Measurements from ENCODE around the gene HDAC4.

HDAC4 gene

GRCh38 chr2:239203443-239204135 is 197.2 kb downstream of the HDAC4 start:
- Histone ChIP-seq H3K4me1 (ENCODE audit: control insufficient read depth, insufficient read depth, low read length, poor library complexity, severe bottlenecking) (no peaks in the 10 kb centered on the region), H3K27ac (ENCODE audit: insufficient read depth, low read length, poor library complexity, severe bottlenecking) (no peak overlapping the region), H3K4me3 (ENCODE audit: insufficient read depth, low read depth, low read length, poor library complexity, severe bottlenecking) (no peak overlapping the region), H3K36me3 (ENCODE audit: control insufficient read depth, insufficient read depth, low read length) (no peaks in the 10 kb centered on the region), H3K9me3 (ENCODE audit: control insufficient read depth, low read length) (no peaks in the 10 kb centered on the region), H3K27me3 (replicated peaks; ENCODE audit: control insufficient read depth, insufficient read depth, low read length, poor library complexity, severe bottlenecking) (no peaks in the 10 kb centered on the region)
- DNase-seq, result no peak

DNA sequence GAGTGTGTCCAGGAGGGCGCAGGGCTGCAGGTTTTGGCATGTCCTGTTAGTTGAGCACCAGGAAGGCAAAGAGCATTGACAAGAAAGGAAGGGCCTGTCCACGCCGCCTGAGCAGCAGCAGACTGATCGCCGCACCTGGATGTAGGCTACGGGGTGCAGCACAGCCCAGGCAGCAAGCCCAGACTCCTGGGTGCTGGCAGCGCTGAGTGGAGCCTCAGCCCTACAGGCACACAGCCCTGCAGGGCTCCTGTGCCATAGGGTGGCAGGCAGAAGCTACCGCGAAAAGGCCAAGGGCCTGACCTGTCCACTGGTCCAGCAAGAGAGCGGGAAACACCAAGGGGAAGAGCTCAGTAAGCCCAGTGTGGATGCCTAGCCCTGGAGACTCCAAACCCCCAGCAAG is 198.0 kb downstream of the HDAC4 start:
- Histone ChIP-seq H3K36me3 (ENCODE audit: control insufficient read depth, insufficient read depth, low read length) (peaks cover 7% of the 10 kb centered on the region), H3K9me3 (ENCODE audit: control insufficient read depth, low read length) (no peaks in the 10 kb centered on the region), H3K4me1 (ENCODE audit: control insufficient read depth, insufficient read depth, low read length, poor library complexity, severe bottlenecking) (no peaks in the 10 kb centered on the region), H3K27me3 (replicated peaks; ENCODE audit: control insufficient read depth, insufficient read depth, low read length, poor library complexity, severe bottlenecking) (no peaks in the 10 kb centered on the region), H3K4me3 (ENCODE audit: insufficient read depth, low read depth, low read length, poor library complexity, severe bottlenecking) (no peak overlapping the region), H3K27ac (ENCODE audit: insufficient read depth, low read length, poor library complexity, severe bottlenecking) (no peak overlapping the region)
- no peak for DNase-seq

DNA sequence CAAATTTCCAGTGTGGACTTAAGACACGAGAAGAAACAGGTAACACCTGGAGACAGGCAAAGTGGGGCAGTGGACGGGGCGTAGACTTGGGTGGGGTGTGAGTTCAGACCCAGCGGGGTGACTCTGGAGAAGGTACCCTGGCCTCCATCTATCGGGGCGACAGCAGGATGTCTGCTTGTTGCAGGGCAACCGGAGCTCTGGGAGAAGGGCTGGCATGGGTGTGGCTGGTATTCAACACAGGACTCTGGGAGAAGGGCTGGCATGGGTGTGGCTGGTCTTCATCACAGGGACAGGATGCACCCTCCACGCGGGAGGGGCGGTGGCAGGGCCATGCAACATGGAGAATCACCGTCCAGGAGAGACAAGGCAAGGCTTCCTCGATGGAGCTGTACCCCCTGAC is 198.5 kb downstream of the HDAC4 start:
- H3K27ac ChIP-seq (ENCODE audit: insufficient read depth, low read length, poor library complexity, severe bottlenecking), result no peak overlapping the region
- no peaks in the 10 kb centered on the region for H3K27me3 ChIP-seq (replicated peaks; ENCODE audit: control insufficient read depth, insufficient read depth, low read length, poor library complexity, severe bottlenecking)
- H3K36me3 ChIP-seq (ENCODE audit: control insufficient read depth, insufficient read depth, low read length), result peaks cover 7% of the 10 kb centered on the region
- DNase-seq, result no peak
- H3K4me3 ChIP-seq (ENCODE audit: insufficient read depth, low read depth, low read length, poor library complexity, severe bottlenecking), result no peak overlapping the region
- H3K9me3 ChIP-seq (ENCODE audit: control insufficient read depth, low read length), result no peaks in the 10 kb centered on the region
- no peaks in the 10 kb centered on the region for H3K4me1 ChIP-seq (ENCODE audit: control insufficient read depth, insufficient read depth, low read length, poor library complexity, severe bottlenecking)

GRCh38 chr2:239201884-239202283 is 198.9 kb downstream of the HDAC4 start:
- Histone ChIP-seq H3K36me3 (ENCODE audit: control insufficient read depth, insufficient read depth, low read length) (peaks cover 7% of the 10 kb centered on the region), H3K4me3 (ENCODE audit: insufficient read depth, low read depth, low read length, poor library complexity, severe bottlenecking) (no peak overlapping the region), H3K27ac (ENCODE audit: insufficient read depth, low read length, poor library complexity, severe bottlenecking) (no peak overlapping the region), H3K9me3 (ENCODE audit: control insufficient read depth, low read length) (no peaks in the 10 kb centered on the region), H3K27me3 (replicated peaks; ENCODE audit: control insufficient read depth, insufficient read depth, low read length, poor library complexity, severe bottlenecking) (no peaks in the 10 kb centered on the region), H3K4me1 (ENCODE audit: control insufficient read depth, insufficient read depth, low read length, poor library complexity, severe bottlenecking) (no peaks in the 10 kb centered on the region)
- DNase-seq, result no peak

DNA sequence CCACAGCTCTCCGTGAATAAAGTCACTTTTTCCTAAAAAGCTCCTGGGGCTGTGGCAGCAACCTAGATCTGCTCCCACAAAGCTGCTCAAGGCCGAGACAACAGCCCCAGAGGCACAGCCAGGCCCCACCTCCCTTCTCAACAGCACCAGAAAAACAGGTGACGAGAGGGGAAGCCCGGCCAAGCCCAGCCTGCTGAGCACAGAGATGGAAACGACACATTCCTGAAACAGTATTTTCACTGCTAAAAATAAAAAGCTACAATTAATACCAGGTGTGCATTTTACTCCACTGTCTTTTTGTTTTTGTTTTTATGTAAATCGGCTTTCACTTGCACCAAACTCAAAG is 199.3 kb downstream of the HDAC4 start:
- H3K27ac ChIP-seq (ENCODE audit: insufficient read depth, low read length, poor library complexity, severe bottlenecking), result no peak overlapping the region
- no peak overlapping the region for H3K4me3 ChIP-seq (ENCODE audit: insufficient read depth, low read depth, low read length, poor library complexity, severe bottlenecking)
- no peak for DNase-seq

GRCh38 chr2:239200646-239201530 is 199.9 kb downstream of the HDAC4 start:
- H3K4me3 ChIP-seq (ENCODE audit: insufficient read depth, low read depth, low read length, poor library complexity, severe bottlenecking), result no peak overlapping the region
- no peaks in the 10 kb centered on the region for H3K4me1 ChIP-seq (ENCODE audit: control insufficient read depth, insufficient read depth, low read length, poor library complexity, severe bottlenecking)
- no peaks in the 10 kb centered on the region for H3K27me3 ChIP-seq (replicated peaks; ENCODE audit: control insufficient read depth, insufficient read depth, low read length, poor library complexity, severe bottlenecking)
- no peak overlapping the region for H3K27ac ChIP-seq (ENCODE audit: insufficient read depth, low read length, poor library complexity, severe bottlenecking)
- H3K36me3 ChIP-seq (ENCODE audit: control insufficient read depth, insufficient read depth, low read length), result peaks cover 17% of the 10 kb centered on the region
- no peak for DNase-seq
- no peaks in the 10 kb centered on the region for H3K9me3 ChIP-seq (ENCODE audit: control insufficient read depth, low read length)

More for the DNA sequence above, 199.3 kb downstream of the HDAC4 start:
- H3K27me3 ChIP-seq (replicated peaks; ENCODE audit: control insufficient read depth, insufficient read depth, low read length, poor library complexity, severe bottlenecking), result no peaks in the 10 kb centered on the region
- no peaks in the 10 kb centered on the region for H3K4me1 ChIP-seq (ENCODE audit: control insufficient read depth, insufficient read depth, low read length, poor library complexity, severe bottlenecking)
- H3K9me3 ChIP-seq (ENCODE audit: control insufficient read depth, low read length), result no peaks in the 10 kb centered on the region
- H3K36me3 ChIP-seq (ENCODE audit: control insufficient read depth, insufficient read depth, low read length), result peaks cover 11% of the 10 kb centered on the region

- no peak overlapping the region for H3K4me3 ChIP-seq (ENCODE audit: insufficient read depth, low read depth, low read length, poor library complexity, severe bottlenecking)
- no peaks in the 10 kb centered on the region for H3K27me3 ChIP-seq (replicated peaks; ENCODE audit: control insufficient read depth, insufficient read depth, low read length, poor library complexity, severe bottlenecking)
- no peak for DNase-seq
- H3K9me3 ChIP-seq (ENCODE audit: control insufficient read depth, low read length), result no peaks in the 10 kb centered on the region
- H3K4me1 ChIP-seq (ENCODE audit: control insufficient read depth, insufficient read depth, low read length, poor library complexity, severe bottlenecking), result no peaks in the 10 kb centered on the region
- H3K36me3 ChIP-seq (ENCODE audit: control insufficient read depth, insufficient read depth, low read length), result peaks cover 17% of the 10 kb centered on the region
- no peak overlapping the region for H3K27ac ChIP-seq (ENCODE audit: insufficient read depth, low read length, poor library complexity, severe bottlenecking)
Measured at GRCh38 chr2:239199041-239199768, 201.6 kb downstream of the HDAC4 start.

DNA sequence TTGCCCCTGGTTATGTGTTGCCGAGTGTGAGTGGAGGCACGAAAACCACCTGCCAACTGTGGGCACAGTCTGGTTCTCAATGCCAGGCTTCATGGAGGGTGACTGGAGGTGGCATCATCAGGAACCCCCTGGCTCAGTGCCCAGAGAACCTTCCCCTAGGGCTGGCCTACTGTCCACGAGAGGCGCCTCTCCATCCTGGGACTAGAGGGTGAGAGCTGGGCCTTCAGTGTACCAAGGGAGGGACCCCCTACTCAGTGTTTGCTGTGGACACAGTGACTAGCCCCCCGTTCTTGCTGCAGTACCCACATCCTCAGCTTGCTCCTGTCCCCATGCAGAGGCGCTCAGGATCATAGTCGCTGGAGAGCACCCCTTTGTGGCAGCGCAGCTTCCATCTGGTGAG is 202.6 kb downstream of the HDAC4 start:
- no peak for DNase-seq
- H3K4me3 ChIP-seq (ENCODE audit: insufficient read depth, low read depth, low read length, poor library complexity, severe bottlenecking), result no peak overlapping the region
- no peaks in the 10 kb centered on the region for H3K27me3 ChIP-seq (replicated peaks; ENCODE audit: control insufficient read depth, insufficient read depth, low read length, poor library complexity, severe bottlenecking)
- H3K36me3 ChIP-seq (ENCODE audit: control insufficient read depth, insufficient read depth, low read length), result peaks cover 17% of the 10 kb centered on the region
- H3K9me3 ChIP-seq (ENCODE audit: control insufficient read depth, low read length), result no peaks in the 10 kb centered on the region
- no peaks in the 10 kb centered on the region for H3K4me1 ChIP-seq (ENCODE audit: control insufficient read depth, insufficient read depth, low read length, poor library complexity, severe bottlenecking)
- no peak overlapping the region for H3K27ac ChIP-seq (ENCODE audit: insufficient read depth, low read length, poor library complexity, severe bottlenecking)

- no peaks in the 10 kb centered on the region for H3K4me1 ChIP-seq (ENCODE audit: control insufficient read depth, insufficient read depth, low read length, poor library complexity, severe bottlenecking)
Measured at GRCh38 chr2:239197146-239197545, 203.7 kb downstream of the HDAC4 start.

More at GRCh38 chr2:239197146-239197545, 203.7 kb downstream of the HDAC4 start:
- no peak for DNase-seq
- Histone ChIP-seq H3K4me3 (ENCODE audit: insufficient read depth, low read depth, low read length, poor library complexity, severe bottlenecking) (no peak overlapping the region), H3K36me3 (ENCODE audit: control insufficient read depth, insufficient read depth, low read length) (peaks cover 17% of the 10 kb centered on the region), H3K27ac (ENCODE audit: insufficient read depth, low read length, poor library complexity, severe bottlenecking) (no peak overlapping the region), H3K9me3 (ENCODE audit: control insufficient read depth, low read length) (no peaks in the 10 kb centered on the region), H3K27me3 (replicated peaks; ENCODE audit: control insufficient read depth, insufficient read depth, low read length, poor library complexity, severe bottlenecking) (no peaks in the 10 kb centered on the region)
